ENCODE measurements around the gene SLC44A4.

GRCh38 chr6:31837369-31838113 is 41.3 kb downstream of the SLC44A4 start:
- TF ChIP-seq PATZ1 (CRISPR knock-in tag; IDR thresholded peaks at IDR 0.05; ENCODE audit: borderline replicate concordance) (no peak), ISL1 (CRISPR knock-in tag; IDR thresholded peaks at IDR 0.05) (no peak), ZNF565 (CRISPR knock-in tag; conservative IDR thresholded peaks at IDR 0.05; ENCODE audit: low read depth) (no peak), BACH2 (CRISPR knock-in tag; IDR thresholded peaks at IDR 0.05; ENCODE audit: borderline replicate concordance) (no peak), ARNTL (CRISPR knock-in tag; IDR thresholded peaks at IDR 0.05; ENCODE audit: borderline replicate concordance, low read depth) (no peak), POU6F1 (CRISPR knock-in tag; IDR thresholded peaks at IDR 0.05; ENCODE audit: borderline replicate concordance, low read depth) (no peak), GLIS3 (CRISPR knock-in tag; IDR thresholded peaks at IDR 0.05) (no peak), TSHZ2 (CRISPR knock-in tag; IDR thresholded peaks at IDR 0.05) (no peak)

Measured in SK-N-SH treated with all-trans-retinoic acid at 6 μM for 48 hours (cell line).